Myocyte (in vitro differentiated cells): ENCODE data around the gene ATP5PB. TPM values are rescaled to one million over a fixed set of nuclear protein-coding genes. Genes with fewer than 3 reads are reported as not detected.

ENCODE experiments used
- DNase-seq: peaks from one replicate; pipeline ENCODE4 v3.0.0-alpha.2; 2012; ENCODE audit warnings: low read depth
- total RNA-seq: library from RNA; depleted of rRNA; stranded (reverse); fragments of >200 nt; gene quantifications from 2 replicates; pipeline ENCODE4 v1.2.3, GENCODE V29; 2014

Gene ATP5PB
- total RNA-seq, 1 donor from 2014 or later, result 345 TPM

- DNase-seq, result no peak
Observed at GRCh38 chr1:111474521-111474920, 25.3 kb downstream of the ATP5PB start.

GRCh38 chr1:111475701-111476100 is 26.4 kb downstream of the ATP5PB start:
- no peak for DNase-seq

GRCh38 chr1:111476214-111476613 is 26.9 kb downstream of the ATP5PB start:
- no peak for DNase-seq

- DNase-seq, result no peak
Observed at GRCh38 chr1:111476761-111477309, 27.6 kb downstream of the ATP5PB start.

GRCh38 chr1:111480674-111481073 is 31.4 kb downstream of the ATP5PB start:
- DNase-seq, result no peak

- DNase-seq, result peak; percentile 89
Observed at GRCh38 chr1:111481387-111482221, 32.3 kb downstream of the ATP5PB start.

- no peak for DNase-seq
Observed at GRCh38 chr1:111483166-111483565, 33.9 kb downstream of the ATP5PB start.

GRCh38 chr1:111483876-111484275 is 34.6 kb downstream of the ATP5PB start:
- DNase-seq, result no peak

- peak; percentile 53 for DNase-seq
Observed at GRCh38 chr1:111484391-111485026, 35.2 kb downstream of the ATP5PB start.

- no peak for DNase-seq
Observed at GRCh38 chr1:111486431-111486830, 37.2 kb downstream of the ATP5PB start.

- DNase-seq, result no peak
Observed at GRCh38 chr1:111487133-111487532, 37.9 kb downstream of the ATP5PB start.

- no peak for DNase-seq
Observed at GRCh38 chr1:111488669-111489068, 39.4 kb downstream of the ATP5PB start.

- no peak for DNase-seq
Observed at GRCh38 chr1:111489604-111490003, 40.3 kb downstream of the ATP5PB start.

GRCh38 chr1:111490220-111490619 is 41.0 kb downstream of the ATP5PB start:
- DNase-seq, result no peak

- DNase-seq, result no peak
Observed at GRCh38 chr1:111491070-111491469, 41.8 kb downstream of the ATP5PB start.

- no peak for DNase-seq
Observed at GRCh38 chr1:111496398-111496797, 47.1 kb downstream of the ATP5PB start.

- DNase-seq, result no peak
Observed at GRCh38 chr1:111497592-111497991, 48.3 kb downstream of the ATP5PB start.

GRCh38 chr1:111499026-111499785 is 49.9 kb downstream of the ATP5PB start:
- DNase-seq, result no peak

- no peak for DNase-seq
Observed at GRCh38 chr1:111501645-111502044, 52.4 kb downstream of the ATP5PB start.

- no peak for DNase-seq
Observed at GRCh38 chr1:111503585-111504060, 54.4 kb downstream of the ATP5PB start, which contains the start of the genes ADORA3 and TMIGD3. ADORA3 (minus strand) TSS chr1:111503633; CDS start chr1:111503354, 279 bp downstream. TMIGD3 (minus strand) TSS chr1:111503633; CDS start chr1:111503354, 279 bp downstream.

- DNase-seq, result no peak
Observed at GRCh38 chr1:111504097-111504496, 54.8 kb downstream of the ATP5PB start.
